GM12873 (cell line): ENCODE data around the gene ZNF317.

ENCODE experiments used
- CTCF ChIP-seq: IDR thresholded peaks from 2 replicates; pipeline ENCODE4 v1.5.1; 2012; ENCODE audit warnings: low read depth, mild to moderate bottlenecking, moderate library complexity, low read length, control low read depth; ENCODE audit not compliant: insufficient read depth; ENCODE audit errors: missing control alignments

Gene ZNF317

GRCh38 chr19:9130965-9131364 is 9.2 kb upstream of the ZNF317 start:
- TF ChIP-seq CTCF, result no peak

GRCh38 chr19:9132422-9132821 is 7.8 kb upstream of the ZNF317 start:
- no peak for TF ChIP-seq CTCF

GRCh38 chr19:9139609-9140158 is 513 bp upstream of the ZNF317 start:
- no peak for TF ChIP-seq CTCF

- TF ChIP-seq CTCF, result no peak
Measured at GRCh38 chr19:9144920-9145319, 4.7 kb downstream of the ZNF317 start.

- TF ChIP-seq CTCF, result no peak
Measured at GRCh38 chr19:9146882-9147281, 6.7 kb downstream of the ZNF317 start.

GRCh38 chr19:9148697-9149096 is 8.5 kb downstream of the ZNF317 start:
- no peak for TF ChIP-seq CTCF

GRCh38 chr19:9149997-9150396 is 9.8 kb downstream of the ZNF317 start:
- TF ChIP-seq CTCF, result no peak
